GM13976 (cell line): ENCODE measurements around the gene ATP6V0C.
"Not testable (repeated sequence)": the region's sequence is repeated elsewhere in the genome, so short reads cannot be mapped to it uniquely, and the experiment has no call there.

ENCODE experiments used
- DNase-seq: peaks from one replicate; pipeline ENCODE4 v3.0.0; 2012; ENCODE audit warnings: low spot score
- in situ Hi-C: fragments of 300-500 bp; cut with MboI; formaldehyde crosslinking; loops from one replicate; pipeline ENCODE4 v1.12.0; 2022; ENCODE audit warnings: low sequenced_read_pairs, mixed read lengths, inconsistent platforms; ENCODE audit not compliant: unreplicated experiment
- TF ChIP-seq, protein P1 (sequence below): IDR thresholded peaks from 2 replicates; pipeline ENCODE4 v1.5.1; 2012; ENCODE audit warnings: borderline replicate concordance, mild to moderate bottlenecking; ENCODE audit not compliant: insufficient read depth; ENCODE audit errors: extremely low read depth, missing control alignments, control extremely low read depth

ATP6V0C gene

DNA sequence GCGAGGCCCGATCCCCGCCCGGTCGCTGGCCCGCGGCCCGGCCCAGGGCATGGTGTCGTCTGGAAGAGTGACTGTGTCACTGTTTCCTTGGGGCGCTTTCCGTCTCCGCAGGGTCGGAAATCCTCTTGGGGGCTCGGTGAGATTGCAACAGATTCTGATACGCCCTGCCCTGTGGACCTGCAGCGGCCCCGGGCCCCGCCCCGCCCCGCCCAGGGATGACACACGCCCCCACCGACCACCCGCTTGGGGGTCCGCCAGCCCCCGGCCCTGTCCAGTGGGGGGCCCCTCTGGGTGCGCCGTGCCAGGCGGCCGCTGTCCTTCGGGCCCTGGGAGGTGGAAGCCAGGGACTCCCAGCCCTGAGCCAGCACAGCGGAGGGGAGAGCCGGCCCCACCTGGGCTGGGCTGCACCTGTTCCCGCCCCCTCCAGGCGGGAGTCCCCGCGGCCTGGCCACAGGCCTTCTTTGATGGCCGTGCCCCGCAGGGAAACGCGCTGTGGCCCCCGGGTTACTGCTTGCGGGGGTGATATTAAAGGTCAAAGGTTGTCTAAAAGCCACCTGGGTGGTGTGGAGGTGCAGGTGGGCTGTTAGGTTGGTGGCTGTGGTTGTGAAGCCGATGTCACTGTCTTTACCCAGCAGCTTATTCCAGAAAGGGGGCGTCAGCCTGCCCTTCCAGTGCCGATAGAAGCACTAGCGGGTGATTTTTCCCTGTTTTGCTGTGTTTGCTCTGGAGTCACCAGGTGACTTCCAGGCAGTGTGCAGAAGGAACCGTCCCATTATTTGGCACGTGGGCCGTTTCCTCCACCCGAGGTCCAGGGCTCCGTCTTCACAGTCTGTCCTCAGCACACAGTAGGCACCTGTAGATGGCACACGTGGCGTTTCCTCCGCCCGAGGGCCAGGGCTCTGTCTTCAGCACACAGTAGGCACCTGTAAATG, 38.1 kb upstream of the ATP6V0C start:
- TF ChIP-seq, protein P1, sequence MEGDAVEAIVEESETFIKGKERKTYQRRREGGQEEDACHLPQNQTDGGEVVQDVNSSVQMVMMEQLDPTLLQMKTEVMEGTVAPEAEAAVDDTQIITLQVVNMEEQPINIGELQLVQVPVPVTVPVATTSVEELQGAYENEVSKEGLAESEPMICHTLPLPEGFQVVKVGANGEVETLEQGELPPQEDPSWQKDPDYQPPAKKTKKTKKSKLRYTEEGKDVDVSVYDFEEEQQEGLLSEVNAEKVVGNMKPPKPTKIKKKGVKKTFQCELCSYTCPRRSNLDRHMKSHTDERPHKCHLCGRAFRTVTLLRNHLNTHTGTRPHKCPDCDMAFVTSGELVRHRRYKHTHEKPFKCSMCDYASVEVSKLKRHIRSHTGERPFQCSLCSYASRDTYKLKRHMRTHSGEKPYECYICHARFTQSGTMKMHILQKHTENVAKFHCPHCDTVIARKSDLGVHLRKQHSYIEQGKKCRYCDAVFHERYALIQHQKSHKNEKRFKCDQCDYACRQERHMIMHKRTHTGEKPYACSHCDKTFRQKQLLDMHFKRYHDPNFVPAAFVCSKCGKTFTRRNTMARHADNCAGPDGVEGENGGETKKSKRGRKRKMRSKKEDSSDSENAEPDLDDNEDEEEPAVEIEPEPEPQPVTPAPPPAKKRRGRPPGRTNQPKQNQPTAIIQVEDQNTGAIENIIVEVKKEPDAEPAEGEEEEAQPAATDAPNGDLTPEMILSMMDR = no peak
- DNase-seq = peak; percentile 66
- in situ Hi-C loops = loop anchor here (25.0 kb wide), 1 partner anchor 463 kb away; the partner anchor contains the start of genes NPW and ZNF598

- no peak for DNase-seq
- in situ Hi-C loops = loop anchor here (25.0 kb wide), 1 partner anchor 464 kb away; the partner anchor contains the start of genes NPW and ZNF598
- TF ChIP-seq, protein P1 = no peak
Measured at GRCh38 chr16:2476345-2476720, 37.4 kb upstream of the ATP6V0C start.

- TF ChIP-seq, protein P1 = no peak
- in situ Hi-C loops = loop anchor here (25.0 kb wide), 1 partner anchor 464 kb away; the partner anchor contains the start of genes NPW and ZNF598
- no peak for DNase-seq
Measured at GRCh38 chr16:2476741-2477140, 37.0 kb upstream of the ATP6V0C start.

DNA sequence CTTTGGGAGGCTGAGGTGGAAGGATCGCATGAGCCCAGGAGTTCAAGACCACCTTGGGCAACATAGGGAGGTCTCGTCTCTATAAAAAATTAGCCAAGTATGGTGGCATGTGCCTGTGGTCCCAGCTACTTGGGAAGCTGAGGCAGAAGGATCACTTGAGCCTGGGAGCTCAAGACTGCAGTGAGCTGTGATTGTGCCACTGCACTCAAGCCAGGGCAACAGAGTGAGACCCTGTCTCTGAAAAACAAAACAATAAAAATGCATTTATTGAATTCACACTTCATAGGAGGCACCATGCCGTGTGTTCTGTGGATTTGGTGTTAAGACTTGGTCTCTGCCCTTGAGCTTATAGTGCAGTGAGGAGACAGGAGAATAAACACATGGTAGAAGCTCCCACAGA, 36.4 kb upstream of the ATP6V0C start:
- in situ Hi-C loops = loop anchor here (25.0 kb wide), 1 partner anchor 465 kb away; the partner anchor contains the start of genes NPW and ZNF598
- TF ChIP-seq, protein P1 = no peak
- DNase-seq = no peak

DNA sequence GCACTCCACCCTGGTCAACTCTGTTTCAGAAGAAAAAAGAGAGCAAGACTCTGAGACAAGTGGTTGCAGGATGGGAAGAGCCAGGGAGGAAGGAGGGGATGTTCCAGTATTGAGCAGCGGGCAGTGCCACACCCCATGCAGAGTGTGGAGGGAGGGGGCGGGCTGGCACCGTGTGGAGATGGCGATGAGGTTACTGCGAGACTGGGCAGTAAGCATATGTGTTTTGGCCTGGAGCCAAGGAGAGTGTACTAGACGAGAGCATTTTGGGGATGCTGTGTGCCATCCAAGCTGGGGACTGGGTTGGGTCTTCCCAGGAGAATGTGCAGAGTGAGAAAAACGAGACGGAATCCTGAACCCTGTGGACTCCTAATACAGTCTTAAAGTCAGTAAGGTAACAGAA, 35.5 kb upstream of the ATP6V0C start:
- DNase-seq = no peak
- TF ChIP-seq, protein P1 = no peak
- in situ Hi-C loops = loop anchor here (25.0 kb wide), 1 partner anchor 466 kb away; the partner anchor contains the start of genes NPW and ZNF598

DNA sequence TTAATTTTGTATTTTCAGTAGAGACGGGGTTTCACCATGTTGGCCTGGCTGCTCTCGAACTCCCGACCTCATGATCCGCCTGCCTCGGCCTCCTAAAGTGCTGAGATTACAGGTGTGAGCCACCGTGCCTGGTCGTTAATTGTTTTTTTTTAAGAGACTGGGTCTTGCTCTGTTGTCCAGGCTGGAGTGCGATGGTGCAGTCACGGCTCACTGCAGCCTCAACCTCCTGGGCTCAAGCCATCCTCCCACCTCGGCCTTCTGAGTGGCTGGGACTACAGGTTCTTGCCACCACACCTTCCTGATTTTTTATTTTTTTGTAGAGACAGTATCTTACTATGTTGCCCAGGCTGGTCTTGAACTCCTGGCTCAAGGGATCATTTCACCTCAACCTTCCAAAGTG, 33.8 kb upstream of the ATP6V0C start:
- DNase-seq = not testable (repeated sequence)
- in situ Hi-C loops = loop anchor here (25.0 kb wide), 1 partner anchor 468 kb away; the partner anchor contains the start of genes NPW and ZNF598

DNA sequence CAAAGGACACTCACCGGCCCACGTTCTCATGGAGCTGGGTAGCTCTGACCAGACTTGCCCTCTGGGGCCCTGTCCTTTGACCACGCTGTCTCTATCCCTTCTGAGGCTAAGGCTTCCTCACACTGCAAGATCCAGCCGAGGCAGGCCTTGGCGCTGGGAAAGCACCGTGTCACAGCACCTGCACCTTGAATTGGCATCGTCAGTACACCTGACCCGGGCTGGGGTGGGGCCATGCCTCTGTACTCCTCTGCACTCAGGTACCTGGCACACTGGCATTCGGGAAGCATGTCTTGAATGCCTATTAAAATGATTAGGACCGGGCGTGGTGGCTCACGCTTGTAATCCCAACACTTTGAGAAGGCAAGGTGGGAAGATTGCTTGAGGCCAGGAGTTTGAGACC, 32.8 kb upstream of the ATP6V0C start:
- DNase-seq = no peak
- in situ Hi-C loops = loop anchor here (25.0 kb wide), 1 partner anchor 469 kb away; the partner anchor contains the start of genes NPW and ZNF598
- TF ChIP-seq, protein P1 = no peak
